B cell (primary cell): ENCODE data around the gene AFF2.

Experiments
- CTCF ChIP-seq: fragments of 200-600 bp; IDR thresholded peaks from one replicate; pipeline ENCODE4 v1.8.0; 2022; ENCODE audit warnings: antibody characterized with exemption, mild to moderate bottlenecking
- EZH2 ChIP-seq: IDR thresholded peaks from 2 replicates; pipeline ENCODE4 v1.6.1; 2012; ENCODE audit warnings: borderline replicate concordance, low read depth, mild to moderate bottlenecking, moderate library complexity, low read length; ENCODE audit not compliant: insufficient read depth, poor library complexity, severe bottlenecking

- TF ChIP-seq CTCF (no peak), EZH2 (no peak)
Observed at GRCh38 chrX:148567779-148568178, 67.4 kb downstream of the AFF2 start.
